Fibroblast of peridontal ligament (primary cell): ENCODE measurements around the gene GRXCR1.
A peak's percentile ranks its signal among the peaks of the same experiment; 100 is the strongest.

Experiments used
- DNase-seq: peaks from one replicate; pipeline ENCODE4 v3.0.0-alpha.2; 2010; ENCODE audit errors: extremely low read depth

Gene GRXCR1

GRCh38 chr4:42892413-42892812, at the start of gene GRXCR1:
Gene GRXCR1, plus strand, starts transcription at chr4:42892713. Its CDS starts 554 bp downstream, at chr4:42893267.
- DNase-seq = no peak

GRCh38 chr4:42843694-42844093, 48.8 kb upstream of the GRXCR1 start:
- no peak for DNase-seq

GRCh38 chr4:42844422-42845070, 48.0 kb upstream of the GRXCR1 start:
- no peak for DNase-seq

- DNase-seq = no peak
These were observed 46.9 kb upstream of the GRXCR1 start for GRCh38 chr4:42845586-42845985.

GRCh38 chr4:42855779-42856178, 36.7 kb upstream of the GRXCR1 start:
- no peak for DNase-seq

- peak; percentile 57 for DNase-seq
These were observed 26.8 kb upstream of the GRXCR1 start for GRCh38 chr4:42865572-42866189.

- DNase-seq = no peak
These were observed 21.3 kb upstream of the GRXCR1 start for GRCh38 chr4:42871261-42871660.

GRCh38 chr4:42871671-42872290, 20.7 kb upstream of the GRXCR1 start:
- no peak for DNase-seq

- DNase-seq = no peak
These were observed 13.7 kb upstream of the GRXCR1 start for GRCh38 chr4:42878863-42879262.

GRCh38 chr4:42881253-42881652, 11.3 kb upstream of the GRXCR1 start:
- DNase-seq = no peak

GRCh38 chr4:42891644-42892043, 869 bp upstream of the GRXCR1 start:
- DNase-seq = no peak

- DNase-seq = no peak
These were observed 2.9 kb downstream of the GRXCR1 start for GRCh38 chr4:42895452-42895851.

- DNase-seq = no peak
These were observed 12.5 kb downstream of the GRXCR1 start for GRCh38 chr4:42904986-42905385.

- no peak for DNase-seq
These were observed 13.1 kb downstream of the GRXCR1 start for GRCh38 chr4:42905591-42905990.

- DNase-seq = no peak
These were observed 13.8 kb downstream of the GRXCR1 start for GRCh38 chr4:42906341-42906740.

- no peak for DNase-seq
These were observed 14.6 kb downstream of the GRXCR1 start for GRCh38 chr4:42906891-42907759.

- DNase-seq = no peak
These were observed 17.9 kb downstream of the GRXCR1 start for GRCh38 chr4:42910459-42910858.

- DNase-seq = no peak
These were observed 22.4 kb downstream of the GRXCR1 start for GRCh38 chr4:42914937-42915336.

GRCh38 chr4:42915484-42915883, 23.0 kb downstream of the GRXCR1 start:
- DNase-seq = no peak

GRCh38 chr4:42917296-42917695, 24.8 kb downstream of the GRXCR1 start:
- no peak for DNase-seq

GRCh38 chr4:42923431-42923830, 30.9 kb downstream of the GRXCR1 start:
- DNase-seq = no peak

- no peak for DNase-seq
These were observed 33.4 kb downstream of the GRXCR1 start for GRCh38 chr4:42925921-42926320.
